ENCODE data around the gene SLFN12L.
"Not testable (repeated sequence)": the region's sequence is repeated elsewhere in the genome, so short reads cannot be mapped to it uniquely, and the experiment has no call there.

The SLFN12L gene

GRCh38 chr17:35535406-35535805 is 2.1 kb downstream of the SLFN12L start:
- Mint-ChIP-seq H3K4me1 (ENCODE audit: low read depth) (peaks cover 53% of the 10 kb centered on the region), H3K27ac (peak overlapping the region; percentile 17)

GRCh38 chr17:35534576-35535093 is 2.8 kb downstream of the SLFN12L start:
- Mint-ChIP-seq H3K4me3 (no peak overlapping the region), H3K36me3 (ENCODE audit: low read depth) (no peaks in the 10 kb centered on the region), H3K27ac (peak overlapping the region; percentile 2), H3K4me1 (ENCODE audit: low read depth) (peaks cover 50% of the 10 kb centered on the region), H3K9me3 (no peaks in the 10 kb centered on the region), H3K27me3 (peaks cover 2% of the 10 kb centered on the region)
- intact Hi-C loops (cut with micrococcal nuclease) = loop anchor here (5.0 to 10.0 kb wide), 2 partner anchors 190 to 213 kb away; no protein-coding TSS in a partner anchor

More at GRCh38 chr17:35535406-35535805, 2.1 kb downstream of the SLFN12L start:
- not testable (repeated sequence) for H3K27me3 Mint-ChIP-seq; H3K9me3 Mint-ChIP-seq; H3K36me3 Mint-ChIP-seq (ENCODE audit: low read depth); H3K4me3 Mint-ChIP-seq
- intact Hi-C loops (cut with micrococcal nuclease) = loop anchor here (5.0 to 10.0 kb wide), 2 partner anchors 191 to 212 kb away; no protein-coding TSS in a partner anchor

- intact Hi-C loops (cut with micrococcal nuclease) = loop anchor here (10.0 kb wide), 1 partner anchor 186 kb away; no protein-coding TSS in a partner anchor
- H3K27ac Mint-ChIP-seq = no peak overlapping the region
Measured at GRCh38 chr17:35531160-35531559, 6.3 kb downstream of the SLFN12L start.

GRCh38 chr17:35529866-35530265 is 7.6 kb downstream of the SLFN12L start:
- Mint-ChIP-seq H3K36me3 (ENCODE audit: low read depth) (no peaks in the 10 kb centered on the region), H3K27me3 (peaks cover 3% of the 10 kb centered on the region), H3K4me1 (ENCODE audit: low read depth) (peaks cover 29% of the 10 kb centered on the region), H3K27ac (no peak overlapping the region), H3K9me3 (no peaks in the 10 kb centered on the region), H3K4me3 (no peak overlapping the region)
- intact Hi-C loops (cut with micrococcal nuclease) = loop anchor here (10.0 kb wide), 1 partner anchor 185 kb away; no protein-coding TSS in a partner anchor

More at GRCh38 chr17:35531160-35531559, 6.3 kb downstream of the SLFN12L start:
- no peaks in the 10 kb centered on the region for H3K36me3 Mint-ChIP-seq (ENCODE audit: low read depth)
- peaks cover 3% of the 10 kb centered on the region for H3K27me3 Mint-ChIP-seq
- no peaks in the 10 kb centered on the region for H3K9me3 Mint-ChIP-seq
- H3K4me3 Mint-ChIP-seq = no peak overlapping the region
- peaks cover 29% of the 10 kb centered on the region for H3K4me1 Mint-ChIP-seq (ENCODE audit: low read depth)

- H3K9me3 Mint-ChIP-seq; intact Hi-C loops (cut with micrococcal nuclease); H3K36me3 Mint-ChIP-seq (ENCODE audit: low read depth); H3K4me3 Mint-ChIP-seq; H3K27ac Mint-ChIP-seq; H3K27me3 Mint-ChIP-seq: not testable (repeated sequence)
- H3K4me1 Mint-ChIP-seq (ENCODE audit: low read depth) = peaks cover 23% of the 10 kb centered on the region
Measured at GRCh38 chr17:35529326-35529725, 8.2 kb downstream of the SLFN12L start.

GRCh38 chr17:35523296-35523695 is 14.2 kb downstream of the SLFN12L start:
- no peaks in the 10 kb centered on the region for H3K27me3 Mint-ChIP-seq
- no peaks in the 10 kb centered on the region for H3K36me3 Mint-ChIP-seq (ENCODE audit: low read depth)
- no peak overlapping the region for H3K4me3 Mint-ChIP-seq
- no peak overlapping the region for H3K27ac Mint-ChIP-seq
- no peaks in the 10 kb centered on the region for H3K9me3 Mint-ChIP-seq
- intact Hi-C loops (cut with micrococcal nuclease) = no loop called here
- peaks cover 48% of the 10 kb centered on the region for H3K4me1 Mint-ChIP-seq (ENCODE audit: low read depth)

GRCh38 chr17:35521654-35522256 is 15.7 kb downstream of the SLFN12L start:
- H3K27ac Mint-ChIP-seq; H3K4me3 Mint-ChIP-seq; H3K9me3 Mint-ChIP-seq; H3K36me3 Mint-ChIP-seq (ENCODE audit: low read depth); intact Hi-C loops (cut with micrococcal nuclease); H3K27me3 Mint-ChIP-seq: not testable (repeated sequence)
- peaks cover 39% of the 10 kb centered on the region for H3K4me1 Mint-ChIP-seq (ENCODE audit: low read depth)

GRCh38 chr17:35521150-35521549 is 16.3 kb downstream of the SLFN12L start:
- Mint-ChIP-seq H3K27me3 (peaks cover 7% of the 10 kb centered on the region), H3K9me3 (no peaks in the 10 kb centered on the region), H3K4me1 (ENCODE audit: low read depth) (peaks cover 39% of the 10 kb centered on the region), H3K27ac (no peak overlapping the region), H3K4me3 (no peak overlapping the region), H3K36me3 (ENCODE audit: low read depth) (no peaks in the 10 kb centered on the region)
- intact Hi-C loops (cut with micrococcal nuclease) = no loop called here

GRCh38 chr17:35519906-35520442 is 17.5 kb downstream of the SLFN12L start:
- Mint-ChIP-seq H3K9me3 (no peaks in the 10 kb centered on the region), H3K36me3 (ENCODE audit: low read depth) (peaks cover 3% of the 10 kb centered on the region), H3K27me3 (peaks cover 15% of the 10 kb centered on the region), H3K27ac (no peak overlapping the region), H3K4me3 (no peak overlapping the region), H3K4me1 (ENCODE audit: low read depth) (peaks cover 39% of the 10 kb centered on the region)
- intact Hi-C loops (cut with micrococcal nuclease) = no loop called here

GRCh38 chr17:35519439-35519838 is 18.0 kb downstream of the SLFN12L start:
- peaks cover 6% of the 10 kb centered on the region for H3K36me3 Mint-ChIP-seq (ENCODE audit: low read depth)
- intact Hi-C loops (cut with micrococcal nuclease) = no loop called here
- peaks cover 39% of the 10 kb centered on the region for H3K4me1 Mint-ChIP-seq (ENCODE audit: low read depth)
- H3K27me3 Mint-ChIP-seq = peaks cover 19% of the 10 kb centered on the region
- no peak overlapping the region for H3K4me3 Mint-ChIP-seq
- H3K27ac Mint-ChIP-seq = no peak overlapping the region
- no peaks in the 10 kb centered on the region for H3K9me3 Mint-ChIP-seq

- H3K36me3 Mint-ChIP-seq (ENCODE audit: low read depth); H3K27ac Mint-ChIP-seq; H3K9me3 Mint-ChIP-seq; intact Hi-C loops (cut with micrococcal nuclease); H3K4me3 Mint-ChIP-seq: not testable (repeated sequence)
- H3K27me3 Mint-ChIP-seq = peaks cover 22% of the 10 kb centered on the region
- peaks cover 34% of the 10 kb centered on the region for H3K4me1 Mint-ChIP-seq (ENCODE audit: low read depth)
Measured at GRCh38 chr17:35518431-35518830, 19.0 kb downstream of the SLFN12L start.

GRCh38 chr17:35515027-35515426 is 22.5 kb downstream of the SLFN12L start:
- Mint-ChIP-seq H3K9me3 (no peaks in the 10 kb centered on the region), H3K27ac (no peak overlapping the region), H3K36me3 (ENCODE audit: low read depth) (peaks cover 6% of the 10 kb centered on the region), H3K27me3 (peaks cover 34% of the 10 kb centered on the region), H3K4me1 (ENCODE audit: low read depth) (peaks cover 5% of the 10 kb centered on the region), H3K4me3 (no peak overlapping the region)
- intact Hi-C loops (cut with micrococcal nuclease) = no loop called here

GRCh38 chr17:35514564-35514963 is 22.9 kb downstream of the SLFN12L start:
- Mint-ChIP-seq H3K4me1 (ENCODE audit: low read depth) (peaks cover 5% of the 10 kb centered on the region), H3K9me3 (no peaks in the 10 kb centered on the region), H3K36me3 (ENCODE audit: low read depth) (peaks cover 6% of the 10 kb centered on the region), H3K4me3 (no peak overlapping the region), H3K27ac (no peak overlapping the region), H3K27me3 (peaks cover 37% of the 10 kb centered on the region)
- intact Hi-C loops (cut with micrococcal nuclease) = no loop called here

GRCh38 chr17:35510052-35510451 is 27.4 kb downstream of the SLFN12L start:
- H3K27me3 Mint-ChIP-seq = peaks cover 26% of the 10 kb centered on the region
- no peak overlapping the region for H3K27ac Mint-ChIP-seq
- no peaks in the 10 kb centered on the region for H3K4me1 Mint-ChIP-seq (ENCODE audit: low read depth)
- intact Hi-C loops (cut with micrococcal nuclease) = no loop called here
- H3K36me3 Mint-ChIP-seq (ENCODE audit: low read depth) = peaks cover 10% of the 10 kb centered on the region
- peaks cover 9% of the 10 kb centered on the region for H3K9me3 Mint-ChIP-seq
- H3K4me3 Mint-ChIP-seq = no peak overlapping the region

Data from dendritic cell treated with granulocyte-macrophage colony-stimulating factor and Interleukin-4, amounts not matched to agents 40 ng/mL and 50 ng/mL, for 4 days (primary cell).